NT2/D1 (cell line): ENCODE data around the gene PAWR.

Source experiments
- SUZ12 ChIP-seq: IDR thresholded peaks from 2 replicates; pipeline ENCODE4 v1.6.1; 2011; ENCODE audit not compliant: insufficient read length, insufficient read depth; ENCODE audit errors: extremely low read depth
- YY1 ChIP-seq: IDR thresholded peaks from 2 replicates; pipeline ENCODE4 v1.6.1; 2011; ENCODE audit not compliant: insufficient read length, insufficient read depth
- ZNF274 ChIP-seq: IDR thresholded peaks from 2 replicates; pipeline ENCODE4 v1.6.1; 2011; ENCODE audit warnings: mild to moderate bottlenecking, low read depth, low read length

DNA sequence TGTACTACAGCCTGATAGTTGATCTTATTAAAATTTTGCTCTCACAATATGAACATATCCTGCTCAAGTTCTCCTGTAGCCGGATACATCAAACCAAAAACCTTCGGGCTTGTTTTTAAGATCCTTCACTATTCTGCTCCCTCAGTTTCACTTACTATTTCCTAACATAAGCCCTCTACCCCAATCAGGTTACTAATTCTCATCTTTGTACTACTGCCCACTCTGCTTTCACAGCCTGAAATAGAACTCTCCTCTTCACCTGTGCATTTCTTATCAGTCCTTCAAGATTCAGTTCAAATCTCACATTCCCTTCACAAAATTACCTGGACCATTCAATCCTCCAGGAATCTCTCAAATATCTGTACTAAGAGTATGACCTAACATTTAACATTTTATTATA is 14.2 kb downstream of the PAWR start:
- TF ChIP-seq YY1 (no peak), ZNF274 (no peak), SUZ12 (no peak)
